Activated CD4-positive, alpha-beta T cell treated with anti-CD3 and anti-CD28 coated beads for 4 hours (primary cell): Measurements from ENCODE around the gene CLCN4.

ENCODE experiments used
- DNase-seq, 2 donors: peaks; one replicate each; pipeline ENCODE4 v3.0.0-alpha.2; 2020

Gene CLCN4

DNA sequence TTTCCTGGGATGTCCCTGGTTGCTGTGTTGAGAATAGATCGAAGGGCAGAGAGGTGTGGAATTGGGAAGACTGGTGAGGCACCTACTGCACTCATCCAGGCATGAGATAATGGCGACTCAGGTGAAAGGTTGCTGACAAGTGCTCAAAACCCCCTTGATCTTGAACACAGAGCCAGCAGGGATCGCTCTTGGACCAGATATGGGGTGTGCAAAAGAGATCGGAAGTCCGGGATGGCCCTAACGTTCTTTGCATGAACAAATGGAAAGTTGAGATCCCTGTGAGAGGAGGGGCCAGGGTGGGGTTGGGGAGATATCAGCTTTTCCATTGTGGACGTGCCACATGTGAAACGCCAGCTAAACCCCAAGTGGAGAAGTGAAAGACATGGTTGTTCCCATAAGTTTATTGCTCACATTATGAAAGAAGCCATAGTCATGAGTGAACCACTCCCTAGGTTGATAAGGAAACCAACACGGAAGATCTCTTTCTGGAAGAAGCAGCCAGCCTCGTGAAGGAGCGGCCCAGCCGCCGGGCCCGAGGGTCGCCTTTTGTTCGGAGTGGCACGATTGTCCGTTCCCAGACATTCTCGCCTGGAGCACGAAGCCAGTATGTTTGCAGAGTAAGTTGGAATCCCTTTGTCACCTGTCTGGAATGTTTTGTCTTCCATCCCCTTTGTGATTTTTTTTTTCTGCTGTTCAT, 22.6 kb upstream of the CLCN4 start:
- no peak for DNase-seq

DNA sequence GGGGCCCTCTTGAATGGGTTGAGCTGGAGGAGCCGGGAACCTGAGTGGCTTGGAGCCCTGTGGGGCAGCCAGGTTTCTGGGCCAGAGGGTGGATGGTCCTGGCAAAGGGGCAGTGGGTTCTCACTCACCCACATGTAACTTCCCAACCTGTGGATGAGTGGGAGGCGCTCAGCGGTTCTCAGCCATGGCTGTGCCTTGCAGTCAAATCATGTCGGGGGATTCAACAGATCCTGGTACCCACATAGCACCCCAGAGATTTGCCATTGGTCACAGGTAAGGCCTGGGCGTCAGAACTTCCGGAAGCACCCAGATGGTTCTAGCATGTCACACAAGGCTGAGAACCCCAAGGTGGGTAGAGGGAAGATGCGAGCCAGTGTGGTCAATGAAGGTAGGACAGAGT, 21.9 kb upstream of the CLCN4 start:
- no peak for DNase-seq

DNA sequence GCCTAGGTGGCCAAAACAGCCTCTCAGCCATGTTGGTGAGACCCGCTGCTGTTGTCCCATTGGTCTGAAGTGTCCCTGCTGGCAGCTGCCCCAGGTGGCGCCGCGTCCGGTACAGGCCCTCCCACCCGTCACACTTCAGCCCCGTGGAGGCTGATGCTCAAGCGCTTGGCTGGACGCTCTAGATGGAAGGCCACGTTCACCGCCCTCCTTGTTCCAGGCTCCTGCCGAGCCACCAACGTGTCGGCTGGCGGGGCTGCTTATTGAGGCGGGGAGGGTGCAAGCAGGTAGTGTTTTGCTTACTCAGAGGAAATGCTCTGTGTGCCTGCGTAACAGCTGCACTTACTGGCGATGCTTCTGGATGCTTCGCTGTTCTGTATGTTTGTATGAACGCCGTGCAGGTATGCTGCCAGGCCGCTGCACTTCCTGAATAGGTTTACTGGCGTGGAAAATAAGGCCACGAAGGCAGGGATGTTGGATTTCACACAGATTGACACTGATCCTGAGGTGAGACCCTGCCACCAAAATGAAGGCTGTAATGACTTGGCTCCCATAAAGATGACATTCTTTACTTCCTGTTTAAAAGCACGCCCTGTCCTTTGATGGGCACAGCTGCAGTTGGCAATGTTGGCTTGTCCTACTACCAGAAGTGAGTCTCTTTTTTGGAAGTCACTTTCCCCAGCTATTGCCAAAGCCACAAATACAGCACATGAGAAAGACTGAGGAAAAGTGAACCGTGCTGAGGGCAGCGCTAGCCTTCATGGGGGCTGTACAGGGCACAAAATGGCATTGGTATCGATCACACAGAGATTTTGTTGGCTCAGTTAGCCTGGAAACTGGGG, 21.0 kb upstream of the CLCN4 start:
- no peak for DNase-seq

DNA sequence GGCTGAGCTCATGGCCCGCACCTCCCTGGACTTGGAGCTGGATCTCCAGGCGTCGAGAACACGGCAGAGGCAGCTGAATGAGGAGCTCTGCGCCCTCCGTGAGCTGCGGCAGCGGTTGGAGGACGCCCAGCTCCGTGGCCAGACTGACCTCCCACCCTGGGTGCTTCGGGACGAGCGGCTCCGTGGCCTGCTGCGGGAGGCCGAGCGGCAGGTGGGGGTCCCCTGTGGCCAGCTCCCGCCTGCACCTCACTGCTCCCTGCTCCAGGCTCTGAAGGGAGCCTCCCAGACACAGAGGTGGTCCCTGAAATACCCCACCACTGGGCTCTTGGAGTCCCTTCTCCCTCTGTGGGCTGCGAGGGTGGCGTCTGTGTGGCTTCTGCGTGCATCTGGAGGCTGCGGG, 18.0 kb upstream of the CLCN4 start:
- DNase-seq, result no peak

DNA sequence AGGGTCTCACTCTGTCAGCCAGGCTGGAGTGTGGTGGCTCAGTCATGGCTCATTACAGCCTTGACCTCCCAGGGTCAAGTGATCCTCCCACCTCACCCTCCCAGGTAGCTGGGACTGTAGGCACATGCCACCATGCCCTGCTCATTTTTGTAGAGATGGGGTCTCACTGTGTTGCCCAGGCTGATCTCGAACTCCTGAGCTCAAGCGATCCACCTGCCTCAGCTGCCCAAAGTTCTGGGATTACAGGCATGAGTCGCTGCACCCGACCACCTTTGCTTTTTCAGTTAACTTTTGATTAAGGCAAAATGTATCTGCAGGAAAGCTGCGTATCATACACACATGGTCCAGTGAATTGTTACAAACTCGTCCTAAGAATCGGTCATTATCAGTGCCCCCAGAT, 16.5 kb upstream of the CLCN4 start:
- no peak for DNase-seq

DNA sequence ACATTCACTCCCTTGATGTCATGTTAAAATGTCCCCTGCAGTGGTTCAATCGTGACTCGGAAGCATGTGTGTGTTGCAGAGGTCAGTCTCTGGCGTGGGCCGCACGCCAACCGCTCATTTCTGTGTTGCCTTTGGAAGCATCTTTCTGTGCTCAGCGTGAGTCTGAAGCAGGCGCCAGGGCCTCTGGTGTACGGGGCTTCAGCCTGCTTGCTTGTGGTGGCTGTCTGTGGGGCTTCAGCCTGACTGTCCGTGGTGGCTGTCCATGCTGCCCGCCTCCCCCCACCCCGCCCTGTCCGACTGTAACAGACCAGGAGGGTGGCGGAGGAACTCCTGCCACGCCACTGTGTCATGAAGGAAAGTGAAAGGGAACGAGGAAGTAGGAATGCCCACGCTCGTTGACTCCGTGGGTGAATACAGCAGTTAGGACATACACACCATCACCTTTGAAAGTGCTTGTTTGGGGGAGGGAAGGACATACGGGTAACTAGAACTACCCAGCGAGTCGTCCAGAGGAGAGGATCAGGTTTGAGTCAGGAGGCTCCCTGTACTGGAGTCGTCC, 14.7 kb upstream of the CLCN4 start:
- DNase-seq, result no peak

DNA sequence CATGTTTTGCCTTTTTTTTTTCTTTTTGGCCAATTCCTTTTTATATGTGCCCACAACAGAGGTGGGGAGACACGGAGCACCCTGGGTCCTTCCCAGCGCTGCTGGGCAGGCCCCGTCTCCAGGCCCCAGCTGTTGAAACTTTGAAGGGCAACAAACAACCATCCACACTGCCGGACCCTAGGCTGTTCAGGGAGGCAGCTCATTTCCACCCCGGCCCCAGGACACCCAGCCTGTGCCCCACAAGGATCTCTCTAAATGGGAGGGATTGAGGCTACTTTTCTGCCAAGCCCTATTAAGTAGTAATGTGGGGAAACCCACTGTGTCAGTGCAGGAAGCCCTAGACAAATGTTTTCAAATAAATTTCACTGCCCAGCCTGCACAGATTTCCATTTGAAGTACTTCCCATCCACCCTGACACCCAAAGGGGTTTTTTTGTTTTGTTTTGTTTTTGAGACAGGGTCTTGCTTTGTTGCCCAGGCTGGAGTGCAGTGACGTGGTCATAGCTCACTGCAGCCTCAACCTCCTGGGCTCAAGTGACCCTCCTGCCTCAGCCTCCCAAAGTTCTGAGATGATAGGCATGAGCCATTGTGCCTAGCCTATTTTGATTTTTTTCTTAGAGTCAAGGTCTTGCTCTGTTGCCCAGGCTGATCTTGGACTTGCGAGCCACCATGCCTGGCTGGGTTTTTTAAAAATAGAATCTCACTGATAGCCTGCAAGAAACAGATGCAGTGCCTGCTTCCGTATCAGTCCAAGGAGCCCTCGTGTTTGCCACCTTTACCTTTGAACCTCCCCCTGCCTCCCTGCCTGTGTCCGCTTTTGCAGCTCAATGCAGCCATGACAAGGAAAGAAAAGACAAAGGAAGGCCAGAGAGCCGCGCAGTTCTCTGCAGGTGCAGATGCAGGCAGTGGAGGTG, 13.4 kb upstream of the CLCN4 start:
- no peak for DNase-seq

DNA sequence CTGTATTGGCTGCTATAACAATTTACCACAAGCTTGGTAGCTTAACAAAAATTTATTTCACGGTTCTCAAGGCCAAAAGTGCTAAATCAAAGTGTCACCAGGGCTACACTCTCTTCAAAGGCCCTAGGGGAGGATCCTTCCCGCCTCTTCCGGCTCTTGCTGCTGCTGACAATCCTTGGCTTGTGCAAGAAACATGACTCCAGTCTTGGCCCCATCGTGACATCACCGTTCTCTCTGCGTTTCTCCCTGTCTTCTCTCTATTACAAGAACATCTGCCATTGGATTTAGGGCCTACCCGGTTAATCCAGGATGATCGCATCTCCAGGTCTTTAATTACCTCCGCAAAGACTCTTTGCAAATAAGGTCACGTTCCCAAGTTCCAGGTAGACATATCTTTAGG, 10.4 kb upstream of the CLCN4 start:
- DNase-seq, result no peak

DNA sequence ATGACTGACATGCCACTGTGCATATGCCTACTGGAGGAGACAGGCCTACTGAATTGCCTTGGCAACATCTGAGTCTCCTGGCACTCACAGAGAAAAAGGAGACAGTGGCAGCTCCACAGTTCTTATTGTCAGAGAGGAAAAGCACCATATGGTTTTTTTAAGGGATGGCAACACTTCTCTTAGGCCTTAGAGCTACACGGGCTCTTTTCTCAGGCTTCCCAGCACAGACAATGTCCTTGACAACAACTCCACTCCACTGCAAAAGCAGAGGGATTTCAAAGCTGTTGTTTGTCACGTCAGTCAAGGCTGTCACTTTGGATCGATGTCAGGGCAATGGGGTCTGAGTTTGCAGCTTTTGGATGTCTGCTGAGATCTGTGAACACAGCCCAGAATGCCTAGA, 4.7 kb upstream of the CLCN4 start:
- DNase-seq, result no peak

DNA sequence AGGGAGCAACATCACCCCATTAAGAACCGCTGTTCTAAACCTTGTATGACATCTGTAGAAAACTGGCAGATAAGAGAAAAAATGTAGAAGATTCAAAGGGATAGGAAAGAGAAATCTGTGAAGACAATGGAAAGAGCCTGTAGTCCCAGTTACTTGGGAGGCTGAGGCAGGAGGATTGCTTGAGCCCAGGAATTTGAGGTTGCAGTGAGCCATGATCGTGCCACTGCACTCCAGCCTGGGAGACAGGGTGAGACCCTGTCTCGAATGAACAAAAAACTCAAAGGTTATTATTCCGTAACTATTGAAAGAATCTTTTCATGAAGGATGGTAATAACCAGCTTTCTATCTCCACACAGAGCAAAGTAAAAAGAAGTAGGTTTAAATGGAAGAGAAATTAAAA, 1.6 kb upstream of the CLCN4 start:
- DNase-seq, result no peak

DNA sequence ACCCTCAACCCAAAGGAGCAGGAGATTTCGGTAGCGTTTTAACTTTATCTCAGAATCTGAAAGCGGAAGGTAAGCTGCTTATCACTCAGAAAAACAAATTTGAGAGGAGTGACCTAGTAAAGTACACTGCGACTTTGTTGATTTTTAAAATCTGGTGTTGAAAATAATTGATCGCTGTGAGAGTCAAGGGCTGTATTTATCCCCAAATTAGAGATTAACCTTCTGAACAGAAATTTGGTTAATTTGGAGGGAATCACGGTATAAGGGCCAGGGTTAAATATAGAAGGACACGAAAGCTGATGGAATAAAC, 212 bp downstream of the CLCN4 start:
- DNase-seq, result no peak

DNA sequence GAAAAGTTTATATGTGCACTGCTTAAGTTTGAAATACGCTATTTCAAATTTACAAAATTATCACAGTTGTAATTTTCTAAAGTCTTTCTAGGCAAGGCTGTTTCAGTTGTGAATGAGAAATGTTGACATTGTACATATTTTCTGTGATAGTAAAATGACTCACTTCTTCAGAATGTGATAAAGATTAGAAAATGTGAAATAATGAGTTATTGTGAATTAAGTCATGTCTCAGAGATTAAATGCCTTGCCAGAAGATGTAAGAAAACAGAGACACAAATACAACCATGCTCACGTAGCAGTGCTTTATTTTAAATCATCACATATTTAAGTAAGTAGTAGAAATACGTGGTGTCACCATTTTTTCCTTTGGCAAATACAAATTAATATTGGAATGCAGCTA, 768 bp downstream of the CLCN4 start:
- DNase-seq, result no peak

DNA sequence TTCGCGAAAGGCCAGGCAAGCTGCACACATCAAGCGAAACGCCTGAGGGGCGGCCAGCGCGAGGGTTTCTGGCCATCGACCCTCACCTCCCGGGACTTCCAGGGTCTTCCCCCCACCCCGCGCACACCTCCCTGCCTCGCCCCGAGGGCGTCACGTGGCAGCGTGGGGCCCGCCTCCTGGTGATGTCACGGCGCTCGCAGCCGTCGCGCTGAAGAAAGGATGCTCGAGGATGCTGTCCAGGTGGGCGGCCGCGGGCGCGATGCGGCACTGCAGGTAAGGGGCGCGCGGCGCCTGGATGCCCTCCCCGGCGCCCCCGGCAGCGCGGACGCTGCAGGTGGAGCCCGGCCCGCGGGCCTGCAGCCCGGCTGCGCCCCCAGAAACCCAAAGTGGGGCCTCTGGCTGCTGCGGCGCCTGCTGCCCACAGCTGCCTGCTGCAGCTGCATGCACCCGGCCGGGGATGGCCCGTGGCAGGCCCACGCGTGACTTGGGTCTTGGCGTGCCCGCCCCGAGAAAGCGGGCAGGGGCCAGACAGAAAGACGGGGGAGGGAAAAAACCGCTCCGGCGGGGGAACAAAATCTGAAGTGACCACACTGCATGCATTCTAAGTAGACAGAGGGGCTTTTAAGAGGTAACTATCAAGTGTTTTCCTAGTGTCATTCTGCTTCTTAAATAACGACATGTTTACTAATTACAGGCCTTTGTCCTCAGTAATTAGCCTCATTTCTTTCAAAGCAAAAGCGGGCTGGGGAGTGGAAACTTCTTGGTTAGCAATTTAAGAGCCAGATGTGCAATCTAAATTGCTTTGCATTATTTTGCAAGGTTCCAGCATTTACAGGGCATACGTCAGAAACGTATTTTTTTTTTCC, 1.7 kb downstream of the CLCN4 start:
- DNase-seq, result no peak

DNA sequence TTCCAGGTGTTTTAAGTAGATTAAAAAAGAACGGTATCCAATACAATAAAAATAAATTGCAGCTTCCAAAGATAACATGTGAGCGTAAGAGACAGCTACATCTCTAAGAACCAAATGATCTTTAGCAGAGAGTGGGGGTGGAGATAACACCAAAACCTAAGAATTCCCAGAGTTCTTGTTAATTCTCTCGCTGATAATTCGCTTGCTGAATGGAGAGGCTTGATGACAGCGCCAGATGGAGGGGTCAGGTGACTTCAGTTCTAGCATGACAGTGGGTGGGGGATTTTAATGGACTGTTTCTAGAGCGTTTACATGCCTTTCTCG, 2.3 kb downstream of the CLCN4 start:
- no peak for DNase-seq

DNA sequence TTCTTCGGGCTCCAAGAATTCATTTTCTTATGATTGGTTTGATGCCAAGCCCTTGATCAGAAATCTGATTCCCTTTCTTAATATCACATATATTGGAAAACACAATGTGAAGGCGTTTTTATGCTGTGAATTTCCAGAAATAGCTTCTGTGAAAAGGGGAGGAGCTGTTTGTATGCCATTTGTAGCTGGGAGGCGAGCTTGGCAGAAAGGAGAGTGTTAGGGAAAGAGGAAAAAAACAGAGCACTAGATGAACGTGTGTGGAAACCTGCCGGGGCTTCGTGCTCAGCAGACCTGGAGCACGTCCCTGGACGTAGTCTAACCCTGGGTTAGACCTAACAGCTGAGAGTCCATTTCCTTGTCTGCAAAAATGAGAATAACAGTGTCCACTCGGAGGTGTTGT, 3.4 kb downstream of the CLCN4 start:
- no peak for DNase-seq

DNA sequence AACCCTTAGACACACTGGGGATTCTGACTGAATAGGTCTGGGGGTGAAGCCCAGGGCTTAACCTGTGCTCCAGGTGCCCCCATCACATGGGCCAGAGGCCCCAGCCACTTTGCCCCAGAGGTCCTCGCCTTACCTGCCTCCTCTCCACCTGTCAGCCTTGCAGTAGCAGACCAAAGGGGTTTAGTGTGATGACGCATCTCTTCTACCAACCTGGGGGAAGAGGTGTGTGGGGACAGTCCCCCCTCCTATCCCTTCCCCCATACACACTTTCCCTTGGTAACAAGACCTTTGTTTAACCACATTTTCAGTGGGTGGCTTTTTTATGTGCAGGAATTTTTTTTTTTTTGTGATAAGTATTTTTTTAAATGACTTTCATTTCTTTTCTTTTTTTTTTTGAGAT, 6.3 kb downstream of the CLCN4 start:
- no peak for DNase-seq

DNA sequence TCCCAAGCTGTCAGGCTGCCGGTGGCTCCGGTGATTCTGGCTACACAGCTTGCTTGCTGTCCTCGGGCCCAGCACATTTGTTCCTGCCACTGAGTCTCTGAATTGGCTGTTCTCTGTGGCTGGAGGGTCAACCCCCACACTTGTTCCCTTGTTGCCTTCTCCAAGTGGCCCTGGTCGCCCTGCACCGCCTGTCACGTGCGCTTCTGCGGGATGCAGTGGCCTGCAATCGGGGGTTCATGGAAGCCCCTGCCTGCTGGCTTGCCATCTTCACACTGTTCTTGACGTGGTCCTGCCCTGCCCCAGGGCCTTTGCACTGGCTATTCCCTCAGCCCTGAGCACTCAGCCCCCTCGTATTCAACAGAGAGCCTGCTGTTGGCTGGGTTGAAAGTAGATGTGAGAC, 8.1 kb downstream of the CLCN4 start:
- DNase-seq, result no peak

DNA sequence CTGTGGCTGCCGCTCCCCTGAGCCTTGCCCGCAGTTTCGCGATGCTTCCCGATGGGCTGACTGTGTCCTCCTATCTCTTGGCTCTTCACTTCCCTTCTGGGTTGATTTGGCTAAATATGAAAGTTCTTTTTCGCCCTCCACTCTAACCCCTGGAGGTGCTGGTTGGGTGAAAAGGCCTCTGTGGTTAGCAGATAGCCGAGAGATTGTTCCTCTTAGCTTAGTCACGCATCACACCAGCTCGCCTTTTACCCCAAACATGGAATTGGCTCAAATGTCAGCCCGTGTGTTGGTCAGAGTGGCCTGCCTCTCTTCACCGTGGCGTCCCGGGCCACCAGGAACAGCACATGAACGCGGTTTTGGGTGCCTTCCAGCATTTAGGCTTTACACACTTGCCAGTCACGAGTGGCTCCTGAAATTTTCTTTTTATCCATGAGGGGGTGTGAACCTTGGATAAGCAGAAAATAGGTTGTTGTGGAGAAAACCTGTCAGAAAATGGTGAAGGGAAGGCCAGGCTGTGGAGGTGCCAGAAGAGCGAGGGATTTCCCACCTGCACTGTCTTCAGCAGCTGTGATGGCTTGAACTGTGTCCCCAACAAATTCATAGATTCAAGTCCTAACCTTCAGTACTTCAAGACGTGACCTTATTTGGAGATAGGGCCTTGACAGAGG, 8.9 kb downstream of the CLCN4 start:
- no peak for DNase-seq

DNA sequence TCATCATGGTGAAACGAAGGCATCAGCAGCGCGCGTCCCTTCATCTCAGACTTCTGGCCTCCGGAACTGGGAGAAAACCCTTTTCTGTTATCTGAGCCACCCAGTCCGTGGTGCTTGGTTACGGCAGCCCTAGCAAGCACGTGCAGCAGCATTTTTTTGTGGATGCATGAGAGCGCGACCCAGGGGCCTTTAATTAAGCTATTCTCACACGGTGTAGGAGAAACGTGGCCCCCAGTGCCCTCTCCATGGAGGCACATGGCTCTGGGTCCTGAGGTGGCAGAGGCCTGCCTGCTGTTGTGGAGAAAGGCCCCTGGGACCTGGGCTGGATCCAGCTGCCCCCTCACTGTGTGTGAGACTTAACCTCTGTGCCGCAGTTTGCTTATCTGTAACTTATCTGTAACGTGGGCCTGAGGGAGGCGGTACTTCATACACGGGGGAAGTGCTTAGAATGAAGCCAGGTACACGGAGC, 9.5 kb downstream of the CLCN4 start:
- DNase-seq, result no peak

DNA sequence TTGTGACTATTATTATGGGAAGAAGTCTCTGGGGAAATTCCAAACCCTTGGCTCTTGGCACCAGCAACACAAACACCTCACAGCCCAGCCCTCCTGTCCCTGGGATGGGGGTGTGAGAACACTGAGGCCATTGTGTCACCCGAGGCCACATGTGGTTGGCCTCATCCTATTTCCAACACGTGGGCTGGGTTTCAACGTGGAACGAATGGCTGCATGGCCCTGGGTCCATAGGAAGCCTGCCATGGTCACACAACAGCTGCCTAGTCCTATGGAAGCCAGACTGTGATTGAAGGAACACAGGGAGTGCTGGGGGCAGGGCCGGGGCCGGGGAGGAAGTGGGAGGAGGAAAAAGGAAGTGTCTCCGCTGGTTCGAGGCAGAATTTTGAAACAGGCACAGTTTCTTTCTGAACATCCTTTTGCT, 10.0 kb downstream of the CLCN4 start:
- no peak for DNase-seq

DNA sequence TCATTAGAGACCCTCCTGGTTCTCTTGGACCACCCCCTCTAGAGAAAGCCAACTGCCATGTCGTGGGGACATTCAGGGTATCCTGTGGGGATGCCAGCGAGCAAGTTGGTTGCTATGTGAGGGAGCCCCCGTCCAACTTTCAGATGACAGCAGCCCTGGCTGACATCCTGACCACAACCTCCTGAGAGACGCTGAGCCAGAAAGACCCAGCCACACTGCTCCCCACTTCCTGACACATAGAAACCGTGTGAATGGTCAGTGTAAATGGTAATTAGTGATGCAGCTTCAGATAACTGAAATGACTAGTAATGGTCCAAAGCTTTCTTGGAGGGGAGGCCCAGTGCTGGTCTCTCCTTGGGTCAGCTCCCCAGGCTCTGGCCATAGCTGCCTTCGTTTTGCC, 10.8 kb downstream of the CLCN4 start:
- DNase-seq, result no peak

DNA sequence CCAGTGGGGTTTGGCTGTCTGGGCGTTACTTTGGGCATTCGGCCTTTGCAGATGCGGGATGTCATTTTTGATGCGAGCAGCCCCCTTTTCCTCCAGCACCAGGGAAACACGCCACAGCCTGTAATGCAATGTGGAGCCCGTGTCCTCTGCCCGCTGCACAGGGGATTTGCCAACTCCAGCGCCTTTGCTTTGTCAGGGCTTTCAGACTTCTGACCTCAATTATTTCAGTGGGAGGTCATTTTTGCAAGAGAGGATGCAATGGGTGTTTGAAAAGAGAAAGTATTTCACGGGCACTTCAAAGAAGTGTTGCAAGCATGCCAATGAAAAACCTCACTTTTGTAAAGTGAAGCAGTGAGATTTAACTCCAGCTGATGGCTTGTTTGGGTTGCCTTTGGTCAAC, 11.5 kb downstream of the CLCN4 start:
- no peak for DNase-seq
